Peyer's patch (tissue), 4 donors: ENCODE results near the gene GOLGA7B. TPM values are rescaled to one million over a fixed set of nuclear protein-coding genes. Genes with fewer than 3 reads are reported as not detected.
A peak's percentile ranks its signal among the peaks of the same experiment; 100 is the strongest.

Source experiments
- DNase-seq, 3 donors: peaks; one replicate each; pipeline ENCODE4 v3.0.0-alpha.2; 2017 to 2019
- H3K27ac ChIP-seq, 4 donors: fragments of 200-600 bp; sonication (generic); one replicate each; pipeline ENCODE4 v1.5.1; 2016 to 2019
- H3K27me3 ChIP-seq, 2 donors: fragments of 200-600 bp; sonication (generic); one replicate each; pipeline ENCODE4 v1.5.1; 2019
- H3K36me3 ChIP-seq, 3 donors: fragments of 200-600 bp; sonication (generic); one replicate each; pipeline ENCODE4 v1.5.1; 2016 to 2019
- H3K4me1 ChIP-seq, 4 donors: fragments of 200-600 bp; sonication (generic); one replicate each; pipeline ENCODE4 v1.5.1; 2016 to 2019
- H3K4me3 ChIP-seq, 4 donors: fragments of 200-600 bp; sonication (generic); 1 replicate in 3 of 4; 2 replicates in 1 of 4; pipeline ENCODE4 v1.5.1; 2016 to 2019; ENCODE audit warnings: mild to moderate bottlenecking in 1 of 4
- H3K9me3 ChIP-seq, 4 donors: fragments of 200-600 bp; sonication (generic); one replicate each; pipeline ENCODE4 v1.5.1; 2016 to 2019; ENCODE audit warnings: mild to moderate bottlenecking in 1 of 4
- CTCF ChIP-seq, 6 experiments: fragments of 450-650 bp in 4 of 6; fragments of 200-600 bp in 2 of 6; sonication (generic) in 1 of 6; IDR thresholded peaks; one replicate each; pipeline ENCODE4 v1.5.1; 2017 to 2019; ENCODE audit warnings: antibody characterized with exemption in 6 of 6, mild to moderate bottlenecking in 3 of 6, moderate library complexity in 1 of 6
- POLR2A ChIP-seq, 2 donors: fragments of 450-650 bp; IDR thresholded peaks; one replicate each; pipeline ENCODE4 v1.5.1; 2017; ENCODE audit warnings: antibody characterized with exemption in 2 of 2, mild to moderate bottlenecking in 2 of 2, moderate library complexity in 2 of 2
- total RNA-seq, 4 donors: library from RNA; depleted of rRNA; stranded (reverse); fragments of >200 nt; gene quantifications; one replicate each; pipeline ENCODE4 v1.1.0, GENCODE V29; 2016

The GOLGA7B gene
- total RNA-seq, 4 donors from 2014 or later = 0.27 to 0.88 (median 0.79) TPM

- no peak for DNase-seq
- Histone ChIP-seq H3K27ac (no peak overlapping the region), H3K36me3 (no peaks in the 10 kb centered on the region), H3K4me3 (no peak overlapping the region), H3K9me3 (no peaks in the 10 kb centered on the region), H3K27me3 (no peaks in the 10 kb centered on the region), H3K4me1 (no peaks in the 10 kb centered on the region)
- TF ChIP-seq CTCF (IDR thresholded peaks at IDR 0.05) (no peak), POLR2A (IDR thresholded peaks at IDR 0.05) (no peak)
These were observed 24.5 kb upstream of the GOLGA7B start for GRCh38 chr10:97825020-97825760.

GRCh38 chr10:97826892-97827291 is 22.8 kb upstream of the GOLGA7B start:
- peak in 1 of 3 donors; percentile 26 for DNase-seq
- Histone ChIP-seq H3K27ac (no peak overlapping the region), H3K36me3 (no peaks in the 10 kb centered on the region), H3K4me1 (no peaks in the 10 kb centered on the region), H3K4me3 (no peak overlapping the region), H3K27me3 (no peaks in the 10 kb centered on the region), H3K9me3 (no peaks in the 10 kb centered on the region)
- no peak for TF ChIP-seq CTCF (IDR thresholded peaks at IDR 0.05)
- TF ChIP-seq POLR2A (IDR thresholded peaks at IDR 0.05) = no peak

- peak in 1 of 3 donors; percentile 27 for DNase-seq
- Histone ChIP-seq H3K27me3 (no peaks in the 10 kb centered on the region), H3K4me3 (no peak overlapping the region), H3K4me1 (no peaks in the 10 kb centered on the region), H3K9me3 (no peaks in the 10 kb centered on the region), H3K36me3 (no peaks in the 10 kb centered on the region), H3K27ac (no peak overlapping the region)
- TF ChIP-seq CTCF (IDR thresholded peaks at IDR 0.05) (no peak), POLR2A (IDR thresholded peaks at IDR 0.05) (no peak)
These were observed 21.8 kb upstream of the GOLGA7B start for GRCh38 chr10:97827702-97828291.

GRCh38 chr10:97828721-97829120 is 20.9 kb upstream of the GOLGA7B start:
- Histone ChIP-seq H3K9me3 (no peaks in the 10 kb centered on the region), H3K27me3 (no peaks in the 10 kb centered on the region), H3K4me1 (no peaks in the 10 kb centered on the region), H3K27ac (no peak overlapping the region), H3K36me3 (no peaks in the 10 kb centered on the region), H3K4me3 (no peak overlapping the region)
- TF ChIP-seq CTCF (IDR thresholded peaks at IDR 0.05) = no peak
- no peak for TF ChIP-seq POLR2A (IDR thresholded peaks at IDR 0.05)
- no peak for DNase-seq

GRCh38 chr10:97830064-97830463 is 19.6 kb upstream of the GOLGA7B start:
- no peaks in the 10 kb centered on the region for H3K36me3 ChIP-seq
- H3K27ac ChIP-seq = no peak overlapping the region
- TF ChIP-seq CTCF (IDR thresholded peaks at IDR 0.05) = no peak
- no peak for TF ChIP-seq POLR2A (IDR thresholded peaks at IDR 0.05)
- H3K4me3 ChIP-seq = no peak overlapping the region
- no peaks in the 10 kb centered on the region for H3K4me1 ChIP-seq
- H3K9me3 ChIP-seq = no peaks in the 10 kb centered on the region
- H3K27me3 ChIP-seq = no peaks in the 10 kb centered on the region
- peak in 1 of 3 donors; percentile 8 for DNase-seq
